ENCODE results near the gene TCF3.
"Not testable (repeated sequence)": the region's sequence is repeated elsewhere in the genome, so short reads cannot be mapped to it uniquely, and the experiment has no call there.

Gene TCF3

GRCh38 chr19:1672769-1673644 lies 20.6 kb upstream of the TCF3 start:
- DNase-seq (ENCODE audit: low read depth) = no peak

GRCh38 chr19:1672038-1672768 lies 19.8 kb upstream of the TCF3 start:
- DNase-seq (ENCODE audit: low read depth) = peak; percentile 31

DNA sequence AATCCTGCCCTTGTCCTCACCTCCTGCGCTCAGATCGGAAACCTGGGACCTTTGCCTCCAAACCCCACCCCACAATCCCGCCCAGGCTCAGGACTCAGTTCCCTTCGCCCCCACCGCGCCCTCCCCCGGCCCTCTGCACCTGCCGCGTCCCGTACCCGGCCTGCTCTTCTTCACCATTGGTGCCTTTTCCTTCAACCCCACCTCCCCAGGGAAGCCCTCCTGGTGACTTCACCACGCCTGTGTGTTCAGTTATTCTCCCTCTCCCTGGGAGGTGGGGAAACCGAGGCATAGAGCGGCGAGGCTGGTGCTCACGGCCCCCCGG lies 19.3 kb upstream of the TCF3 start:
- no peak for DNase-seq (ENCODE audit: low read depth)

DNA sequence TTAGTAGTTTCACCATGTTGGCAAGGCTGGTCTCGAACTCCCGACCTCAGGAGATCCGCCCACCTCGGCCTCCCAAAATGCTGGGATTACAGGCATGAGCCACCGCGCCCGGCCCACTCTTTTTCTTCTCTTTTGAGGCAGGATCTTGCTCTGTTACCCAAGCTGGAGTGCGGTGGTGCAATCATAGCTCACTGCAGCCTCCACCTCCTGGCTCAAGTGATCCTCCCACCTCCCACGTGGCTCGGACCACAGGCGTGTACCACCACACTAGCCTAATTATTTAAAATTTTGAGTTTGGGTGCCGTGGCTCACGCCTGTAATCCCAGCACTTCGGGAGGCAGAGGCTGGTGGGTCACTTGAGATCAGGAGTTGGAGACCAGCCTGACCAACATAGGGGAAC lies 18.3 kb upstream of the TCF3 start:
- DNase-seq (ENCODE audit: low read depth) = not testable (repeated sequence)

DNA sequence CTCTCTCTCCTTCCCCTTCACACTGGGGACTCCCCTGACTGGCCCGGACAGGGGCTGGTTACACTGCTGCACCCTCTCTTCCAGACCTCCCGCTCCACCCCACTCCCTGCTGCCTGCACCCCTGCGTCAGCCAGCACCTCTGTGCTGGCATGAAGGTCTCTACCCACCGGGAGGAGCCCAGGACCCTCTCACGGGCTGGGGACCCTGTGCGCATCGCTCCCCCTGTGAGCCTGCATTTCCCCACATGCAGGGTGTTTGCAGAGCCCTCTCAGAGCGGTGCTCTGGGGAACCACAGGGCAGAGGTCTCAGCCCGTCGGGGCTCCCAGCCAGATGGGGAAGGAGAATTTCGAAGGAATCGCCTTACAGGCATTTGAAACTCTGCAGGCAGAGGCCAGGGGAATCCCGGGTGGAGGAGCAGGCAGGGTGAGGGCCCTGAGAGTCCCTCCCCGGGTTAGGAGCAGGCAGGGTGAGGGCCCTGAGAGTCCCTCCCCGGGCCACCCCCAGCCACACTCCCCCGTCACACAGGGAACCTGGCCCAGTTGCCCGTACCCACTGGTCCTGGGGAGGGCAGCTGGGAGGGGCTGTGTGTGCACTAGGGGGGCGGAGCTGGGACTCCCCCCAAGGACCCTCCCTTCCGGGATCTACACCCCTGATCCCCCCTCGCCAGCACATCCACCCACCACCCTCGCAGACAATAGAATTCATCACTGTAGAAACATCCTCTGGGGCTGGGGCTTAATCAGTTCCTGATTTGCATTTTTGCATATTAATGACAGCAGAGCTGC lies 16.3 kb upstream of the TCF3 start:
- DNase-seq (ENCODE audit: low read depth) = no peak

GRCh38 chr19:1668048-1668485 lies 15.7 kb upstream of the TCF3 start:
- no peak for DNase-seq (ENCODE audit: low read depth)

DNA sequence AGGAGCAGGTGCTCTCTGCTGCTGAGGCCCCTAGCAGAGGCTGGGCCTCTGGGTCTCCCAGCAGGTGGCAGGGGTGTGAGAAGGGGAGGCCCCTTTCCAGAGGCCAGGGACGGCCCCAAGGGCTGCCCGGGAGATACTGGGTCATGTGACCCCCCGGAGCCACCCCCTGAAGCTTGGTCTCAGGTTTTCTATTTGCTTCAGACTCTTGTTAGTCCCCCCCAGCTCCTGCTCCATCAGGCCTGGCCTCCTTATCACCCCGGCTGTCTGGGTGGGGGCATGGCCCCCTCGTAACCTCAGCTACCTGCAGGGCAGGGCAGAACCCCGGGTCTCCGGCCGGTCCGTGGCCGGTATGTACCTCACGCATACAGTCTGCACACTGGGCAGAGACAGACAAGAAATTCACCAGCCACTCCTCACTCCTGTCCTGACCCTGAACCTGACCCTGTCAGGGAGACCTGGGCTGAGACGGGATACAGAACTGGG lies 13.2 kb upstream of the TCF3 start:
- no peak for DNase-seq (ENCODE audit: low read depth)

DNA sequence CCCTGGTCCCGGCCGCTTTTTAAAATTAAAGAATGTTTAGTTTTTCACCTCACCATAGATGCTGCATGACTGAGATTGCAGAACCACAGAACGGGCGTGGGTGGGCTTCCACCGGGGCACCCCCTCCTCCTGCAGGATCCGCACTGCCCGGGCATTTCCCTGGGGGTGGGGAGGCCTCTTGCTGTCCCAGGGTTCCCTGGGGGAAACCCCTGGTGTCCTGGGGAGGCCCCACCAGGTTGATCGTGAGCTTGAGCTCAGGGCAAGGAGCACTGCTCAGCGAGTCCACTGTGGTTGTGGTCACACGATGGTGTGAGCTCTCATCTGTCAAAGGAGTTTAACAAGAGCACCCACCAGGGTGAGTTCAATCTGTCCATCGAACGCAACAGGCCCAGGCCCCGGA lies 11.4 kb upstream of the TCF3 start:
- no peak for DNase-seq (ENCODE audit: low read depth)

- DNase-seq (ENCODE audit: low read depth) = not testable (repeated sequence)
These were observed 10.8 kb upstream of the TCF3 start for GRCh38 chr19:1663227-1663626.

DNA sequence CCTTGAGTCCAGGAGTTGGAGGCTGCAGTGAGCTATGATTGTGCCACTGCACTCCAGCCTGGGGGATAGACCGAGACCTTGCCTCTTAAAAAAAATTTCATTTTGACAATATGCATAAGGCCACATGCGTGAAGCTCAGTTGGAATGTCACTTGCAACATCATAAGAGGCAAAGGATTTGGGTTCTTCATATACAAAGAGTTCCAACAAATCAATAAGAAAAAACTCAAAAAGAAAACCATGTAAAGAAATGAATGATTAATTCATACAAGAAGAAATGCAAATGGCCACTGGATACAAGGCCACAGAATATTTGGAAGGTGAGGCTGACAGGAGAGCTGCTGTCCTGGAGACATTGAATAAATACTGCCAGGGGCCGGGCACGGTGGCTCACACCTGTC lies 9.6 kb upstream of the TCF3 start:
- no peak for DNase-seq (ENCODE audit: low read depth)

DNA sequence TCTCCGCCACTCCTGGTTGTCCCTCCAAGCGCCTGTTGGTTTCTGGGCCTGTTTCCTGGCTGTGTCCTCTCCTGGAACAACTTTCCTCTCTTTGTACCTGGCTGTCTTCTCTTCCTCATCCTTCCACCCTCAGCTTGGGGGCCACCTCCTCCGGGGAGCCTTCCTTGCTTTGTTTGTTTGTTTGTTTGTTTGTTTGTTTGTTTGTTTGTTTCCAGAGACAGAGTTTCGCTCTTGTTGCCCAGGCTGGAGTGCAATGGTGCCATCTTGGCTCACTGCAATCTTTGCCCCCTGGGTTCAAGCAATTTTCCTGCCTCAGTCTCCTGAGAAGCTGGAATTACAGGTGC lies 6.6 kb upstream of the TCF3 start:
- DNase-seq (ENCODE audit: low read depth) = no peak

GRCh38 chr19:1658150-1659083 lies 6.0 kb upstream of the TCF3 start:
- no peak for DNase-seq (ENCODE audit: low read depth)

- DNase-seq (ENCODE audit: low read depth) = no peak
These were observed 5.3 kb upstream of the TCF3 start for GRCh38 chr19:1657746-1658145.

DNA sequence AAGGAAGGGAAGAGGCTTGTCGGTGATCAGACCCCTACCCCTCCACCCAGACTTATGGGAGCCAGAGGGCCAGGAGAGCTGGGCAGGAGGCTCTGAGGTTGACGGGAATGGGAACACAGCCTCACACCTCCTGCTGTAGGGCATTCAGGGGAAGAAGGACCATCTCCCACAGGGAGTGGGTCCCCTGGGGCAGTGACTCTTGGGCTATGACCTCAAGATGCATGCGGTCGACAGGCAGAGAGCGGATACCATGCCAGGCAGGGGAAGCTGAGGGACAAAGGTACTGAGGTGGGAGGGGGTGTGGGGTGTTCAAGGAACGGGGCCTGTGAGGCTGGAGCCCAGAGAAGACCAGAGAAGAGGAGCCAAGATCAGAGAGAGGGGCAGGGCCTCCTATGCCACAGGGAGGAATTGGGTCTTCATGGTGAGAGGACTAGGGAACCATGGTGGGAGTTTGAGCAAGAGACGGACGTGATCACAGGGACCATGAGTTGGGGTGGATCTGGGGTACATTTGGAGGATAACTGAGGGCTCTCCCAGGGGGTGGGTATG lies 4.6 kb upstream of the TCF3 start:
- DNase-seq (ENCODE audit: low read depth) = no peak

GRCh38 chr19:1655987-1656608 lies 3.7 kb upstream of the TCF3 start:
- no peak for DNase-seq (ENCODE audit: low read depth)

GRCh38 chr19:1655131-1655981 lies 2.9 kb upstream of the TCF3 start:
- no peak for DNase-seq (ENCODE audit: low read depth)

DNA sequence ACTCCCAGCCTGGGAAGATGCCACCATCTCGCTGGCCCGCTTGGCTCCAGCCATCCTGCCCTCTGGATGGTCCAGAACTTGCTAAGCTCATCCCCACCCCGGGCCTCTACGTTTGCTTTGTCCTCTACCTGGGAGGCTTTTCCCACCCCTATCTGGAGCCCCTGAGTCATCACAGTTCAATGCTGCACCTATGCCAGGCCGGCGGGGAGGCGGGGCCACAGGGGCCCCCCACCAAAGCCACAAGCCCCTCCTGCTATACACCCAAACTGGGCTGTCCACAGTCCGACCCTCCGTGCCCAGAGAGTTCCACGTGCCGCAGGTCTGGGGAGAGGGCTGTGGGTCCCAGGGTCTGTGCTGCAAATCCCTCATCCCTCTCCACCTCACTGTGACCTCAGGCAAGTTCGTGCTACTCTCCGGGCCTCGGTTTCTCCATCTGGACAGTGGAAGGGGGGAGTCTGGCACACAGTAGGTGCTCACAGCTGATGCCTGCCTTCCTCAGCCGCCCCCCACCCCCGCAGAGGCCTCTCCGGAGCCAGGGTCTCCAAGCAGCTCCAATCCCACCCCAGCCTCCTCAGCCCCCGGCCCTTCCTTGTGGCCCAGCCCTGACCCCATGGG lies 1.9 kb upstream of the TCF3 start:
- DNase-seq (ENCODE audit: low read depth) = no peak

DNA sequence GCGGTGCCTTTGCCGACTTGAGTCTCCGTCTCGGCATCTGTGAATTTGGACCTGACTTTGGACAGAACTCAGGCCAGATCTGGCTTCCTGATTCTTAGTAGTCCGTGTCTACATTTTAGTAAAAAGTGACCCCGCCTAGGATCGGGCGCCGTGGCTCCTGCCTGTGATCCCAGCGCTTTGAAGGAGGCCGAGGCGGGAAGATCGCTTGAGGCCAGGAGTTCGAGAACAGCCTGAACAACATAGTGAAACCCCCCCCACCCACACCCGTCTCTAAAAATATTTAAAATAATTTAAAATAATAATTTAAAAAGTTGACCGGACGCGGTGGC lies 849 bp upstream of the TCF3 start:
- DNase-seq (ENCODE audit: low read depth) = no peak

DNA sequence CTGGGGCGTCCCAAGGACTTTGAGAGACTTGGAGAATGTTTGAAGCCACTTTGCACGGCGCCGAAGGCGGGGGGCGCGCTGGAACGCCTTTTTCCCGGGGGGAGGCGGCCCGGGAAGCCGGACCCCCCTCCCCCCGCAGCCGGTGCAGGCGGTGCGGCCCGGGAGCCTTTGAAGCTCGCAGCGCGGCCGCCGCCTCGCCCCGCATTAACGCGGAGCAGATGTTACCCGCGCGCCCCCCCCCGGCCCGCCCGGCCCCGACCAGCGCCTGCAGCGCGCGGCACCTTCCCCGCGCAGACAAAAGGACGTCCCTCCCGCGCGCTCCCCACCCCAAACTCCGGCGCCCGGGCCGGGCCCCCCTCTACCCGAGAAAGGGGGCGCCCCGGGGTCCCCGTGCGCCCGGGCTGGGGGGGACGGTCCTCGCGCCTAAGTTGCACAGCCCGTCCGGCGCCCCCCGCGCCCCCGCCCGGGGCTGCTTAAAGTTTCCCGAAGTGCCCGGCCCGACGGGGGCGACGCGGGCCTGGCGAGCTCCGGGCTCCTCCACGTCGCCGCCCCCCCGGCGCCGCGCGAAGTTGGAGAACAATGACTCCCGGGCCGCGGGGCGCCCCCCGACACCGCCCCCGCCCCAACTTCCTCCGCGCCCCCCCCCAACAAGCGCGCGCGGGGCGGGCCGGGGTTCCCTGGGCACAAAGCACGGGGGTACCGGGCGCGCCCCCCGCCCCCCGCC lies 685 bp downstream of the TCF3 start:
- DNase-seq (ENCODE audit: low read depth) = no peak
